Fibroblast of the aortic adventitia (primary cell): ENCODE data around the gene MCM5. TPM values are rescaled to one million over a fixed set of nuclear protein-coding genes. Genes with fewer than 3 reads are reported as not detected.

Source experiments
- DNase-seq: peaks from one replicate; pipeline ENCODE4 v3.0.0-alpha.2; 2010; ENCODE audit warnings: low read depth
- H3K4me3 ChIP-seq: 2 replicates; pipeline ENCODE4 v1.5.1; 2011; ENCODE audit warnings: low read depth, mild to moderate bottlenecking, control low read depth, low read length, moderate library complexity
- CTCF ChIP-seq: IDR thresholded peaks from 2 replicates; pipeline ENCODE4 v1.5.1; 2011; ENCODE audit warnings: mild to moderate bottlenecking, low read length, control low read depth, inconsistent platforms; ENCODE audit not compliant: insufficient read depth
- total RNA-seq: library from RNA; depleted of rRNA; stranded (reverse); fragments of >200 nt; gene quantifications from 2 replicates; pipeline ENCODE4 v1.2.3, GENCODE V29; 2012; ENCODE audit warnings: low replicate concordance

MCM5 gene
- total RNA-seq, 1 donor: 76.9 TPM

- TF ChIP-seq CTCF: no peak
- no peak overlapping the region for H3K4me3 ChIP-seq
- no peak for DNase-seq
Measured at GRCh38 chr22:35411102-35411501, 11.2 kb downstream of the MCM5 start.

GRCh38 chr22:35413624-35414023 is 13.7 kb downstream of the MCM5 start:
- no peak for TF ChIP-seq CTCF
- no peak for DNase-seq
- no peak overlapping the region for H3K4me3 ChIP-seq

GRCh38 chr22:35417606-35418005 is 17.7 kb downstream of the MCM5 start:
- DNase-seq: no peak
- no peak for TF ChIP-seq CTCF
- H3K4me3 ChIP-seq: no peak overlapping the region

GRCh38 chr22:35418088-35418487 is 18.1 kb downstream of the MCM5 start:
- TF ChIP-seq CTCF: no peak
- no peak overlapping the region for H3K4me3 ChIP-seq
- peak; percentile 43 for DNase-seq

GRCh38 chr22:35418731-35419130 is 18.8 kb downstream of the MCM5 start:
- H3K4me3 ChIP-seq: no peak overlapping the region
- no peak for DNase-seq
- no peak for TF ChIP-seq CTCF

- H3K4me3 ChIP-seq: no peak overlapping the region
- DNase-seq: no peak
- TF ChIP-seq CTCF: no peak
Measured at GRCh38 chr22:35419756-35420155, 19.8 kb downstream of the MCM5 start.

GRCh38 chr22:35421121-35421520 is 21.2 kb downstream of the MCM5 start:
- no peak for TF ChIP-seq CTCF
- no peak for DNase-seq
- no peak overlapping the region for H3K4me3 ChIP-seq
